HepG2 (cell line): Measurements from ENCODE around the gene CARS2. TPM values are rescaled to one million over a fixed set of nuclear protein-coding genes. Genes with fewer than 3 reads are reported as not detected.

Source experiments
- BATF2 ChIP-seq: sonication (generic); formaldehyde crosslinking; IDR thresholded peaks from 2 replicates; pipeline ENCODE4 v1.8.0; 2022; ENCODE audit warnings: mild to moderate bottlenecking, missing genetic modification reagents, moderate library complexity
- EP300 ChIP-seq, 3 experiments: sonication (generic) in 1 of 3; formaldehyde crosslinking in 1 of 3; IDR thresholded peaks; 2 replicates each; pipeline versions ENCODE4 v1.5.1 to v1.6.1; 2011 to 2020; ENCODE audit warnings: low read depth in 2 of 3, low read length in 2 of 3, borderline replicate concordance in 1 of 3, improper control_type of control experiment in 1 of 3, mild to moderate bottlenecking in 1 of 3, missing genetic modification reagents in 1 of 3, moderate library complexity in 1 of 3
- FOXA1 ChIP-seq, 2 experiments: fragments of 450-650 bp in 1 of 2; sonication (generic) in 1 of 2; formaldehyde crosslinking in 1 of 2; IDR thresholded peaks; 2 replicates each; pipeline versions ENCODE4 v1.4.0 to v1.6.1; 2016 to 2020; ENCODE audit warnings: missing genetic modification reagents in 1 of 2
- GATA4 ChIP-seq: sonication (generic); IDR thresholded peaks from 2 replicates; pipeline ENCODE4 v1.6.1; 2016; ENCODE audit warnings: antibody characterized with exemption, low read depth, borderline replicate concordance
- GLI4 ChIP-seq: sonication (generic); formaldehyde crosslinking; IDR thresholded peaks from 2 replicates; pipeline ENCODE4 v1.5.1; 2020; ENCODE audit warnings: missing genetic modification reagents, mild to moderate bottlenecking, moderate library complexity, borderline replicate concordance
- HOXA3 ChIP-seq: sonication (generic); formaldehyde crosslinking; IDR thresholded peaks from 2 replicates; pipeline ENCODE4 v1.5.0; 2020; ENCODE audit warnings: missing genetic modification reagents
- MXD3 ChIP-seq: IDR thresholded peaks from 2 replicates; pipeline ENCODE4 v1.6.1; 2016; ENCODE audit warnings: mild to moderate bottlenecking, missing biosample characterization, missing genetic modification reagents
- NFRKB ChIP-seq: fragments of 450-650 bp; IDR thresholded peaks from 2 replicates; pipeline ENCODE4 v1.6.1; 2017
- NFYC ChIP-seq: IDR thresholded peaks from 2 replicates; pipeline ENCODE4 v1.6.1; 2016; ENCODE audit warnings: missing genetic modification reagents, missing compliant biosample characterization
- NR0B2 ChIP-seq: sonication (generic); formaldehyde crosslinking; IDR thresholded peaks from 2 replicates; pipeline ENCODE4 v1.4.0; 2020; ENCODE audit warnings: mild to moderate bottlenecking, missing genetic modification reagents
- PATZ1 ChIP-seq: sonication (generic); formaldehyde crosslinking; IDR thresholded peaks from 2 replicates; pipeline ENCODE4 v1.4.0; 2020; ENCODE audit warnings: missing genetic modification reagents
- POGK ChIP-seq: sonication (generic); formaldehyde crosslinking; conservative IDR thresholded peaks from 2 replicates; pipeline ENCODE4 v1.8.0; 2022; ENCODE audit warnings: mild to moderate bottlenecking, moderate library complexity, missing genetic modification reagents
- SIX1 ChIP-seq: sonication (generic); formaldehyde crosslinking; IDR thresholded peaks from 2 replicates; pipeline ENCODE4 v1.4.0; 2020; ENCODE audit warnings: missing genetic modification reagents, borderline replicate concordance
- SIX4 ChIP-seq: sonication (generic); formaldehyde crosslinking; IDR thresholded peaks from 2 replicates; pipeline ENCODE4 v1.4.0; 2020; ENCODE audit warnings: missing genetic modification reagents
- ZBTB14 ChIP-seq: sonication (generic); formaldehyde crosslinking; IDR thresholded peaks from 2 replicates; pipeline ENCODE4 v1.4.0; 2020; ENCODE audit warnings: missing genetic modification reagents
- ZC3H4 ChIP-seq: sonication (generic); formaldehyde crosslinking; IDR thresholded peaks from 2 replicates; pipeline ENCODE4 v1.4.0; 2020; ENCODE audit warnings: missing genetic modification reagents, borderline replicate concordance
- ZNF576 ChIP-seq: sonication (generic); formaldehyde crosslinking; IDR thresholded peaks from 2 replicates; pipeline ENCODE4 v1.4.0; 2020; ENCODE audit warnings: mild to moderate bottlenecking, missing genetic modification reagents
- ZNF589 ChIP-seq: sonication (generic); formaldehyde crosslinking; conservative IDR thresholded peaks from 2 replicates; pipeline ENCODE4 v1.8.0; 2022; ENCODE audit warnings: mild to moderate bottlenecking, moderate library complexity, missing genetic modification reagents
- ZNF770 ChIP-seq: sonication (generic); formaldehyde crosslinking; IDR thresholded peaks from 2 replicates; pipeline ENCODE4 v1.5.0; 2020; ENCODE audit warnings: mild to moderate bottlenecking, missing genetic modification reagents
- polyA plus RNA-seq, 8 experiments: library from polyadenylated mRNA; depleted of rRNA in 3 of 8; stranded (reverse) in 7 of 8; unstranded in 1 of 8; fragments of >200 nt; fragmentation: Illumina TruSeq in 4 of 8; extraction: Trizol in 4 of 8; gene quantifications; 2 replicates each; pipeline versions ENCODE4 v1.2.1 to v1.2.3, GENCODE V29; 2011 to 2016; ENCODE audit warnings: low read depth in 4 of 8, missing spikeins in 1 of 8, mixed read lengths in 1 of 8; ENCODE audit not compliant: insufficient read depth in 1 of 8
- total RNA-seq, 5 experiments: library from RNA; depleted of rRNA; stranded (reverse); fragments of >200 nt; fragmentation: Illumina TruSeq; extraction: Trizol; gene quantifications; 2 replicates each; pipeline ENCODE4 v1.2.3, GENCODE V29; 2016; ENCODE audit warnings: low read depth in 1 of 5

CARS2 gene
- total and polyA plus RNA-seq, 2 of the 13 experiments (the other 11 are each of a cell fraction or from before 2014, with no cell fraction given) = 41.1 to 59.3 TPM

- no peak for TF ChIP-seq MXD3 (CRISPR knock-in tag)
- no peak for TF ChIP-seq NFRKB
- peak; percentile 47; the same call in 1 of the 2 replicates for TF ChIP-seq HOXA3 (CRISPR knock-in tag)
- no peak for TF ChIP-seq NR0B2 (CRISPR knock-in tag)
- TF ChIP-seq BATF2 (CRISPR knock-in tag) = no peak
- no peak for TF ChIP-seq ZNF576 (CRISPR knock-in tag)
- no peak for TF ChIP-seq POGK
- no peak for TF ChIP-seq ZBTB14 (CRISPR knock-in tag)
- TF ChIP-seq ZNF770 = no peak
- TF ChIP-seq GATA4 = no peak
- no peak for TF ChIP-seq ZNF589 (CRISPR knock-in tag)
- TF ChIP-seq FOXA1 (IDR thresholded peaks at IDR 0.05) = no peak
- peak; percentile 17; the same call in 1 of the 2 replicates for TF ChIP-seq FOXA1 (CRISPR knock-in tag; IDR thresholded peaks at IDR 0.05)
- no peak for TF ChIP-seq EP300 (IDR thresholded peaks at IDR 0.05; ENCODE audit: low read depth in 2 of 2, low read length in 2 of 2)
- TF ChIP-seq EP300 (CRISPR knock-in tag; IDR thresholded peaks at IDR 0.05; ENCODE audit: borderline replicate concordance) = no peak
- TF ChIP-seq ZC3H4 = no peak
- TF ChIP-seq PATZ1 (CRISPR knock-in tag) = no peak
- TF ChIP-seq NFYC (CRISPR knock-in tag) = no peak
- no peak for TF ChIP-seq SIX4 (CRISPR knock-in tag)
- no peak; the same call in 1 of the 2 replicates for TF ChIP-seq SIX1 (CRISPR knock-in tag)
- no peak for TF ChIP-seq GLI4 (CRISPR knock-in tag)
Measured at GRCh38 chr13:110684388-110685056, 21.4 kb downstream of the CARS2 start (continued).
